Measurements from ENCODE around the gene LIN37.

DNA sequence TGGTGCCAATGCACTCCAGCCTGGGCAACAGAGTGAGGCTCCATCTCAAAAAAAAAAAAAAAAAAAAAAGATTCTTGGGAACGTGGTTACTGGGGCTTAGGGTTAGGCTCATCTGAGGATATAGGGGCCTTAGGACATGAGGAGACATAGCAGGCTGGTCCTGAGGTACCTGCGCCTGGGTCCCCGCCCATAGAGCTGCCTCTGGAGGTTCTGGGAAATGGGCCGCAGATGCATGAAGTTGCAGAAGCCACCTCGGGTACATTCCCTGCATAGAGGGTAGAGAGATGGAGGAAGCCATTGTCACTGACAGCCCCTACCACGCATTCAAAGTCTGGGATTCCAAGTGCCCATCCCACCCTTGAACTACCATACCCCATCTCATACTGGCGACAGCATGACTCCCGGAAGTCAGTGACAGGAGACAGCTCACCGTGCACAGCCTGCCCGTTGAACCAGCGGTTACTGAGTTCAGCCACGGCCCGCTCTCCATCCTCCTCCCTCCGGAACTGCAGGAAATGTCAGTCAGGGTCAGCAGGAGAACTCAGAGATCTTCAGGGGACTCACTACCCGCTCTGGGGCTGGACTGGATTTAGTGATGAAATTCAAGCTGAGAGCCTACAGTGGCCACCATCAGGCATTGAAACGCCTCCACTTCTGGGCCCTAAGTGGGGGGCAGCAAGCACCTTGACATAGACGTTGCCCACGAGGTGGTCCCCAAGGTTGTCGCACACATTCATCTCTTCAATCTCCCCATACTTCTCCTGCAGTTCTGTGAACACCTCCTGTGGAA is 4.5 kb upstream of the LIN37 start:
- TF ChIP-seq EZH2 (IDR thresholded peaks at IDR 0.05) (no peak), POLR2AphosphoS5 (IDR thresholded peaks at IDR 0.05; ENCODE audit: borderline replicate concordance, low read depth, low read length) (no peak)

Data from SK-N-MC (cell line).